Activated naive CD8-positive, alpha-beta T cell treated with anti-CD3 and anti-CD28 coated beads for 36 hours (primary cell): ENCODE measurements around the gene RBMS3. TPM values are rescaled to one million over a fixed set of nuclear protein-coding genes. Genes with fewer than 3 reads are reported as not detected.

ENCODE experiments used
- DNase-seq: peaks from one replicate; pipeline ENCODE4 v3.0.0; 2021
- H3K27ac Mint-ChIP-seq: one replicate; pipeline ENCODE4 v1.8.0; 2022; ENCODE audit warnings: mild to moderate bottlenecking, moderate library complexity, mixed read lengths
- H3K27me3 Mint-ChIP-seq: one replicate; pipeline ENCODE4 v1.8.0; 2022; ENCODE audit warnings: mild to moderate bottlenecking, mixed read lengths
- H3K36me3 Mint-ChIP-seq: one replicate; pipeline ENCODE4 v1.8.0; 2021; ENCODE audit warnings: mild to moderate bottlenecking, mixed read lengths
- H3K4me1 Mint-ChIP-seq: one replicate; pipeline ENCODE4 v1.8.0; 2021; ENCODE audit warnings: mixed read lengths
- H3K4me3 Mint-ChIP-seq: one replicate; pipeline ENCODE4 v1.8.0; 2022; ENCODE audit warnings: mild to moderate bottlenecking, moderate library complexity, mixed read lengths
- H3K9me3 Mint-ChIP-seq: one replicate; pipeline ENCODE4 v1.8.0; 2022; ENCODE audit warnings: mixed read lengths
- total RNA-seq, 2 experiments: library from RNA; stranded (reverse); gene quantifications; one replicate each; pipeline ENCODE4 v1.2.3, GENCODE V29; 2021

The RBMS3 gene
- total RNA-seq, 2 experiments from 2014 or later, result 1.6 TPM

DNA sequence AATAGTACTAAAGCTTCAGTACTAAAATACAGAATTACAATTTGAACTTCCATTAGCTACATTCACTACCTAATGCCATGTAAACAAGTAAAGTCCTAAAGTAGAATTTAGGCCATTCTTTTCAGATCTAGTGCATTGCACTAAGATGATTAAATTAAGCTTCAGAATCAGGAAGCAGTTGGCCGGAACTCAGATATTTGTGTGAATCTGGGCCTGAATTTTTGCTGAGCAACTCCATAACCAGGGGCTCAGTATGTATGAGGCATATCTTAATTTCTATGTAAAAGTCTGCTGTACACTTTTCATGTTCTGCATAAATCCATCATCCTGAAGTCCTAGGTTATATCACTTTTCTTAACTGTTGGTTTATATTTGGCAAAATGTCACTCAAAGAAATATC, 246.4 kb downstream of the RBMS3 start:
- Mint-ChIP-seq H3K27ac (no peak overlapping the region), H3K4me3 (no peak overlapping the region), H3K9me3 (no peaks in the 10 kb centered on the region), H3K4me1 (no peaks in the 10 kb centered on the region), H3K36me3 (no peaks in the 10 kb centered on the region), H3K27me3 (no peaks in the 10 kb centered on the region)
- DNase-seq, result no peak

DNA sequence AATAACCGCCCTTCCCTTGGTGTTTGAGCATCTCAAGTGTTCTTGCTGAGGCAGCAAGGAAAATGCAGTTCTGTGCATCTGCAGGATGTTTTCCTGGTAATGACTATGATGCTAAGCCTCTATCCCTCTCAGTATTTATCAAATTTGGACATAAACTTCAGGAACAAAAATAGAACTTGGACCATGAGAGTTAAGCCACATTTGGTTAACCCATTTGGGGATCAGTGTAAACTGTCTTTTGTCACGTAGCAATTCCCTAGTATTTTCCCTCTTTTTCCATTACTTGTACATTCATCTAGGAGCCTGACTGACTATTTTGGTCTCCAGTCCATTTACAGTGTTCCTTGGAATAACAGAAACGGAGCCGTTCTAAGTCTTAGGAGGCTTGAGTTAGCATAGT, 250.8 kb downstream of the RBMS3 start:
- no peak for DNase-seq
- Mint-ChIP-seq H3K36me3 (no peaks in the 10 kb centered on the region), H3K9me3 (no peaks in the 10 kb centered on the region), H3K27me3 (no peaks in the 10 kb centered on the region), H3K4me3 (no peak overlapping the region), H3K27ac (no peak overlapping the region), H3K4me1 (no peaks in the 10 kb centered on the region)

DNA sequence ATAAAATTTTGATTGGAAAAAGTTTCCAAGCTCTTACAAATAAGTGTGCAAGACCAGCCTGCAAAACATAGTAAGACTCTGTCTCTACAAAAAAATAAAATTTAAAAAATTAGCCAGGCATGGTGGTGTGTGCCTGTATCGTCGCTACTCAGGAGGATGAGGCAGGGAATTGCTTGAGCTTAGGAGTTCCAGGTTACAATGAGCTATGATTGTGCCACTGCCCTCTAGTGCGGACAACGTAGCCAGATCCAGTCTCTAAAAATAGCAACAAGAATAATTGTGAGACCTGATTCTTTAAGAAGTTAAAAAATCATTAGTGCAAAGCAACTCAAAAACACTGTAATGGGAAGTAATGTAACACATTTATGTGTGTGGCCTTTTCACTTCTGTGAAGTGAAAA, 251.6 kb downstream of the RBMS3 start:
- H3K27me3 Mint-ChIP-seq, result no peaks in the 10 kb centered on the region

GRCh38 chr3:29534006-29534405, 253.1 kb downstream of the RBMS3 start:
- no peaks in the 10 kb centered on the region for H3K27me3 Mint-ChIP-seq
- H3K36me3 Mint-ChIP-seq, result no peaks in the 10 kb centered on the region
- H3K4me3 Mint-ChIP-seq, result no peak overlapping the region
- H3K27ac Mint-ChIP-seq, result no peak overlapping the region
- H3K9me3 Mint-ChIP-seq, result no peaks in the 10 kb centered on the region
- H3K4me1 Mint-ChIP-seq, result no peaks in the 10 kb centered on the region
- no peak for DNase-seq

More for the DNA sequence above, 251.6 kb downstream of the RBMS3 start:
- Mint-ChIP-seq H3K9me3 (no peaks in the 10 kb centered on the region), H3K4me3 (no peak overlapping the region), H3K27ac (no peak overlapping the region), H3K4me1 (no peaks in the 10 kb centered on the region), H3K36me3 (no peaks in the 10 kb centered on the region)
- DNase-seq, result no peak

DNA sequence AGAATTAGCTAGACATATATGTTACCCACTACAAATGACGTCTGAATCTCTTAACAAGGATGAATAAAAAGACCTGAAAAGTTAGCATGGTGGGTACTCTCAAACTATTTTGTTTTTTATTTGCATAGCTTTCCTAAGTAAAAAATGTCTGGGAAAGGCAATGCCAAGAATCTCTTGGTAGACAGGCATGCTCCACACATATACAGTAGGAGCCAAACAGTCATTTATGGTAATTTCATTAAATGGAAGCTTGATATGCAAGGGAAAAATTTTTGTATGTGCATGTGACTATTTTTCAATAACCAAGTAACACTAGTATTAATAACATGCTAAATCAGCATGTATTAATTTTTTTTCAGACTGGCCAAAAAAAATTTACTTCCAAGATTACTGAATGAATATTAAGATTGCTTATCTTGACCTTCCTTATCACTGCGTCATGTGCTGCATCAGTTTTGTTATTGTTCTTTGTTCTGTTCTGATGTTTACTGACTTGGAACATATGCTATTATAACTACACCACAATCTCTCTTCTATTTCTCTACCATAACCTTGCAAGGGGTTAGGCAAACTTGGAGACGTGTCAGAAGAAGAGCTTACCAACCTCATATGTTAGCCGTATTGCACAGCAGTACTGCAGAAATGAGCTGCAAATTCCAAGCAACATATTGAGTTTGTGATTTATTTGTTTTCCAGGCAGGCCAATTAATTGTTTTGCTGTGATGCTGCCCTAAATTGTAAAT, 255.3 kb downstream of the RBMS3 start:
- Mint-ChIP-seq H3K27ac (no peak overlapping the region), H3K9me3 (no peaks in the 10 kb centered on the region), H3K4me1 (no peaks in the 10 kb centered on the region), H3K27me3 (no peaks in the 10 kb centered on the region), H3K4me3 (no peak overlapping the region), H3K36me3 (no peaks in the 10 kb centered on the region)
- DNase-seq, result no peak

DNA sequence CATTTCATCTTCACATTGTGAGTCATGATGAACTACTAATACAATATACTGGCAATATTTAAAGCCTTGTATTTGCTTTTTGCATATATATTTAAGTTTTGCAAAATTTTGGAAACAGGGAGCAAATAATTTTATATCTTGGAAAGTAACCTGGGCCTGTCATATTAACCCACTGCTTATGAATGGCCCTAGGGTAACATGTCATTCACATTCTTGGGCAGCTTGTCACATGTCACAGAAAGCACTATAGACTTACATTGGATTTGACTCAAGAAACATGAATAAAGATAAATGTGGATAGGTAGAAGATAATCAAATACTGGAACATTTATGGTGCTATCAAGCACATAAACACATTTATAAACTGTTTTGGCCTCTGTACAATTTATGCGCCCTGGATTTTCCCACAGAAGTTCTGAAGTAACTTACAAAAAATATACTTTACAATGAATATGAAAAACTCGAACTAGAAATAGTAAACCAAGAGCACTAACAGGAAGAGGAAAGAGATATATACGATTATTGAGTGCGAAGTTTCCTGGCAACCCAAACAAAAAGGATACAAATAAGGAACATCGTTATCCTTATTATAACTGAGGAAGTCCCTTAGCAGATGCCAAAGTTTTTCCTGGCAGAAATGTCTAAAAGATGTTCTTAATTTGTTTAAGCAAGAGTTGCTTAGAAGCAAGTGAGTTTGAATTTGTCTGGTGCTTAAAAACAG, 257.2 kb downstream of the RBMS3 start:
- no peaks in the 10 kb centered on the region for H3K9me3 Mint-ChIP-seq
- DNase-seq, result no peak
- no peak overlapping the region for H3K27ac Mint-ChIP-seq
- H3K36me3 Mint-ChIP-seq, result no peaks in the 10 kb centered on the region
- no peak overlapping the region for H3K4me3 Mint-ChIP-seq
- H3K27me3 Mint-ChIP-seq, result no peaks in the 10 kb centered on the region
- no peaks in the 10 kb centered on the region for H3K4me1 Mint-ChIP-seq

GRCh38 chr3:29538610-29538958, 257.7 kb downstream of the RBMS3 start:
- no peaks in the 10 kb centered on the region for H3K9me3 Mint-ChIP-seq
- no peak overlapping the region for H3K4me3 Mint-ChIP-seq
- H3K36me3 Mint-ChIP-seq, result no peaks in the 10 kb centered on the region
- no peaks in the 10 kb centered on the region for H3K27me3 Mint-ChIP-seq
- no peak for DNase-seq
- no peak overlapping the region for H3K27ac Mint-ChIP-seq
- H3K4me1 Mint-ChIP-seq, result no peaks in the 10 kb centered on the region

DNA sequence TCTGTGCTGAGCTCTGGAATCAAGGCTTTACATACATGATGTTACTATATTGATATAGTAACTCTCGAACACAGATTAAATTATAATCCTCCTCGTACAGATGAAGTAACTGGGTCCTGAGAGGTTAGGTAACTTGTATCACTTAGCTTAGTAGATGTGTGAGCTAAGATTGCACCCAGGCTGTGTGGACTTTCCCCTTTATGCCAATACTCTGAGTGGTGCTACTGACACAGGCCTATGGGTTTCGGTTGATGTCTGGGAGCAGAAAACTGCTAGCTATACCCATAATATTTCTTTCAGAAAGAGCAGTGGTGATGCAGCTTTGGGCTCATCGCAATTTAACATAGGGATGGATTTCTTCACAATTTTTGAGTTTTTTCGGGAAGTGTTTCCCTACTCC, 259.7 kb downstream of the RBMS3 start:
- Mint-ChIP-seq H3K9me3 (no peaks in the 10 kb centered on the region), H3K4me1 (no peaks in the 10 kb centered on the region), H3K27ac (no peak overlapping the region), H3K27me3 (no peaks in the 10 kb centered on the region), H3K36me3 (no peaks in the 10 kb centered on the region), H3K4me3 (no peak overlapping the region)
- DNase-seq, result no peak

- Mint-ChIP-seq H3K4me1 (no peaks in the 10 kb centered on the region), H3K27ac (no peak overlapping the region), H3K36me3 (no peaks in the 10 kb centered on the region), H3K27me3 (no peaks in the 10 kb centered on the region), H3K9me3 (no peaks in the 10 kb centered on the region), H3K4me3 (no peak overlapping the region)
- DNase-seq, result no peak
Observed at GRCh38 chr3:29544701-29545363, 264.0 kb downstream of the RBMS3 start.

GRCh38 chr3:29545615-29546014, 264.7 kb downstream of the RBMS3 start:
- Mint-ChIP-seq H3K4me1 (no peaks in the 10 kb centered on the region), H3K4me3 (no peak overlapping the region), H3K27ac (no peak overlapping the region), H3K36me3 (no peaks in the 10 kb centered on the region), H3K27me3 (no peaks in the 10 kb centered on the region), H3K9me3 (no peaks in the 10 kb centered on the region)
- DNase-seq, result no peak

DNA sequence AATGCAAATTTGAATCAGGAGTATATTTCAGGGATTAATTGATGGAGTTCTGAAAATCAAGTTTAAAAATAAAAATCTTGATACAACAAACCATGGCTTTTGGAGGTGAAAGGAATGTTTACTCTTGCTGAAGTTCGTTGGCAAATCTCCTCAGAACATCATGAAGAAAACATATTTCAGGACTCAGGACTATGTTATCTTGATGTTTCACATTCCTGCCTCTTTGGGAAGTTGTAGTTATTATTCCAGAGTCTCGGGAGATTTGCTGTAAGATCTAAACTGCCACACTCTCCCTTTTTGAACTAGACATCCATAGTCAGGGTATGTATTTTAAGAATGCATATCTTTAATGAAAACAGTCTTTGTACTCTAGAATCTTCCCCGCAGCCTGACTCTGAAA, 271.2 kb downstream of the RBMS3 start:
- Mint-ChIP-seq H3K9me3 (no peaks in the 10 kb centered on the region), H3K27ac (no peak overlapping the region), H3K4me1 (peaks cover 8% of the 10 kb centered on the region), H3K36me3 (no peaks in the 10 kb centered on the region), H3K4me3 (no peak overlapping the region), H3K27me3 (peaks cover 11% of the 10 kb centered on the region)
- DNase-seq, result no peak

DNA sequence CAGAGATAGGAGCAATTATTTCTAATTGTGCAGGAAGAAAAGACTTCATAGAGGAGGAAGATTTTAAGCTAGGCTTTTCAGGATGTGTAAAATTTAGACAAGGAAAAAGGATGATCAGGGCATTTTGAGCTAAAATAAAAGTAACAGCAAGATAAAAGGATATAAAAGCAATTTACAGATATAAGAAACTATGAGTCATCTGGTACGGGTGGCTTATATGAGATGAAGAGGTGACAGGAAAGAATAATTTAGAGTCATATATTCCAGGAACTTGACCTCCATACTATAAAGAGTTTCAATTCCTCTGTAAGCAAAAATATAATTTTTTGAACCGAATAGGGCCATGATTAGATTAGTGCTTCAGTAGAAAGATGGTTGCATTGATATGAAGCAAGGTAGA, 273.7 kb downstream of the RBMS3 start:
- Mint-ChIP-seq H3K27ac (no peak overlapping the region), H3K36me3 (no peaks in the 10 kb centered on the region)
- DNase-seq, result no peak

DNA sequence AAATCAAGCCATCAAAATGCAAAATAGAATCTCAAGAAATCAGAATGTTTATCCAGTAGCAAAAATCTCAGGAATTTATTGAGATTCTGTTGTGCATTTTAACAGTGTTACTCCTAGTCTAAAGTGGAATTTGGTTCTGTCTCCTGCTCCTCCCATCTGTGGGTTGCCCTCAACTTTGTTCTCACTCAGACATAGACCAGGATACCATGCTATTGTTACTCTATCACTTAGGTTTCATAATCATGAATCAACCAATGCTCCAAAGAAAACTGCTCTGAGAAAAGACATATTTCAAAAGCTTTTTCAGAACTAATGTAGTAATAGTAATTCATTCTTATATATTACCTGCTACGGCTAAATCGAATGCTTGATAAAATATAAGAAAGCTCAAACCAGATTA, 274.7 kb downstream of the RBMS3 start:
- Mint-ChIP-seq H3K4me3 (no peak overlapping the region), H3K36me3 (no peaks in the 10 kb centered on the region), H3K27me3 (peaks cover 23% of the 10 kb centered on the region), H3K9me3 (no peaks in the 10 kb centered on the region), H3K4me1 (peaks cover 8% of the 10 kb centered on the region), H3K27ac (no peak overlapping the region)
- no peak for DNase-seq

More for the DNA sequence above, 273.7 kb downstream of the RBMS3 start:
- H3K9me3 Mint-ChIP-seq, result no peaks in the 10 kb centered on the region
- no peak overlapping the region for H3K4me3 Mint-ChIP-seq
- peaks cover 20% of the 10 kb centered on the region for H3K27me3 Mint-ChIP-seq
- H3K4me1 Mint-ChIP-seq, result peaks cover 8% of the 10 kb centered on the region

- H3K4me3 Mint-ChIP-seq, result no peak overlapping the region
- H3K9me3 Mint-ChIP-seq, result no peaks in the 10 kb centered on the region
- DNase-seq, result no peak
- no peak overlapping the region for H3K27ac Mint-ChIP-seq
- no peaks in the 10 kb centered on the region for H3K36me3 Mint-ChIP-seq
- H3K27me3 Mint-ChIP-seq, result peaks cover 24% of the 10 kb centered on the region
- H3K4me1 Mint-ChIP-seq, result peaks cover 8% of the 10 kb centered on the region
Observed at GRCh38 chr3:29557186-29557585, 276.3 kb downstream of the RBMS3 start.

DNA sequence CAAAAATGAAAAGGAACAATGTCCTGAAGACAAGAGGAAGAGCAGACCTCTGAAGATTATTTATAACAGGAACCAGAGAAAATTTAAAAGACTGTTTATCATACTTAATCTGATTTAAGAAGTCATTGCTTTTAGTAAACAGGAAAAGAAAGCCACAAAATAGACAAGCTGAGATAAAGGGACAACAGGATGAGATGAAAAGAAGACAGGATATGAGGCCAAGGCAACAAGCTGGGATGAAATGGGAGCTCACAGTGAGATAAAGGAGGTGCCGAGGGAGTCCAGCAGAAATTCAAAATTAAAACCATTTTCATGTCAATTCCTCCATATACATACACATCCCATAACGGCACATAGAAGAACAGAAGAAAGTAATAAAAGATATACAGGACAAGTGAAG, 277.0 kb downstream of the RBMS3 start:
- H3K27me3 Mint-ChIP-seq, result peaks cover 24% of the 10 kb centered on the region
- H3K4me1 Mint-ChIP-seq, result peaks cover 8% of the 10 kb centered on the region
- H3K27ac Mint-ChIP-seq, result no peak overlapping the region
- H3K9me3 Mint-ChIP-seq, result no peaks in the 10 kb centered on the region
- H3K4me3 Mint-ChIP-seq, result no peak overlapping the region
- no peaks in the 10 kb centered on the region for H3K36me3 Mint-ChIP-seq
- no peak for DNase-seq
